VCaP (cell line): Measurements from ENCODE around the gene SYNGR1.

ENCODE experiments used
- H3K27ac ChIP-seq: fragments of 450-650 bp; 2 replicates; pipeline ENCODE4 v1.5.1; 2017
- TF ChIP-seq, protein P1 (sequence below): fragments of 450-650 bp; conservative IDR thresholded peaks from 2 replicates; pipeline ENCODE4 v1.5.1; 2017; ENCODE audit warnings: mild to moderate bottlenecking, moderate library complexity

SYNGR1 gene, protein sequence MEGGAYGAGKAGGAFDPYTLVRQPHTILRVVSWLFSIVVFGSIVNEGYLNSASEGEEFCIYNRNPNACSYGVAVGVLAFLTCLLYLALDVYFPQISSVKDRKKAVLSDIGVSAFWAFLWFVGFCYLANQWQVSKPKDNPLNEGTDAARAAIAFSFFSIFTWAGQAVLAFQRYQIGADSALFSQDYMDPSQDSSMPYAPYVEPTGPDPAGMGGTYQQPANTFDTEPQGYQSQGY

DNA sequence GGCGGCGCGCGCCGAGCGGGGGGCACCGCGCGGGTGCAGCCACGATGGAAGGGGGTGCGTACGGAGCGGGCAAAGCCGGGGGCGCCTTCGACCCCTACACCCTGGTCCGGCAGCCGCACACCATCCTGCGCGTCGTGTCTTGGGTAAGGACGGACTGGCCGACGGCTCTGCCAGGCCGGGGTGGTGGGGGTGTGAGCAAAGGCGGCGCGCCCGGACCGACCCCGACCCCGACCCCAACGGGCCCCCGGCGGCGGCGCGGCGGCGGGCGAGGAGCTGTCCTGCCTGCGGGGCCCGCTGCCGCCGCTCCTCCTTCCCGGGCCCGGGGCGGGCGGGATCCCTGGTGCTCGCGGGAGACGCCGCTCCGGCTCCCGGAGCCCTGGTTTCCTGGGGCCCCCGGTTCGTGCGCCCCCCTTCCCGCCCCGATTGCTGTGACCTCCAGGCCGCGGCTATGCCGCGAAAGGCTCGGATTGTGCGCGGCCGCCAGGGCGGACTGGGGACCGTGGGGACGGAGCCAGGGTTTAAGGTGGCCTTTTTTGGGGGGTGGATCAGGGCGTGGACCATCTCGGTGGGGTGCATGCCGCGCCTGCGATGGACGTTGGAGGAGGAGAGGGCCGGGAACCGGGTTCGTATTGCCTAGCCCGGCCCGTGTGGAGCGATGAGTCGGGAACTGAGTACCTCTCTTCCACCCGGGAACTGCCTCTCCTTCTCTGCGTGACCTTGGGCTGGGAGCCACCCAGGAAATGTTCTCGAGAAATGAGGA, at the start of gene SYNGR1:
Gene SYNGR1, plus strand, starts transcription at position 25 of the 760 bp plus-strand sequence. Its CDS starts 20 bp downstream, at position 45.
- peak within 1 kb of the TSS; percentile 61; the same call in 1 of the 2 replicates for H3K27ac ChIP-seq
- TF ChIP-seq, protein P1, sequence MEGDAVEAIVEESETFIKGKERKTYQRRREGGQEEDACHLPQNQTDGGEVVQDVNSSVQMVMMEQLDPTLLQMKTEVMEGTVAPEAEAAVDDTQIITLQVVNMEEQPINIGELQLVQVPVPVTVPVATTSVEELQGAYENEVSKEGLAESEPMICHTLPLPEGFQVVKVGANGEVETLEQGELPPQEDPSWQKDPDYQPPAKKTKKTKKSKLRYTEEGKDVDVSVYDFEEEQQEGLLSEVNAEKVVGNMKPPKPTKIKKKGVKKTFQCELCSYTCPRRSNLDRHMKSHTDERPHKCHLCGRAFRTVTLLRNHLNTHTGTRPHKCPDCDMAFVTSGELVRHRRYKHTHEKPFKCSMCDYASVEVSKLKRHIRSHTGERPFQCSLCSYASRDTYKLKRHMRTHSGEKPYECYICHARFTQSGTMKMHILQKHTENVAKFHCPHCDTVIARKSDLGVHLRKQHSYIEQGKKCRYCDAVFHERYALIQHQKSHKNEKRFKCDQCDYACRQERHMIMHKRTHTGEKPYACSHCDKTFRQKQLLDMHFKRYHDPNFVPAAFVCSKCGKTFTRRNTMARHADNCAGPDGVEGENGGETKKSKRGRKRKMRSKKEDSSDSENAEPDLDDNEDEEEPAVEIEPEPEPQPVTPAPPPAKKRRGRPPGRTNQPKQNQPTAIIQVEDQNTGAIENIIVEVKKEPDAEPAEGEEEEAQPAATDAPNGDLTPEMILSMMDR: 0 out of 2 replicates have a peak, but pooled peaks have one; percentile 9

DNA sequence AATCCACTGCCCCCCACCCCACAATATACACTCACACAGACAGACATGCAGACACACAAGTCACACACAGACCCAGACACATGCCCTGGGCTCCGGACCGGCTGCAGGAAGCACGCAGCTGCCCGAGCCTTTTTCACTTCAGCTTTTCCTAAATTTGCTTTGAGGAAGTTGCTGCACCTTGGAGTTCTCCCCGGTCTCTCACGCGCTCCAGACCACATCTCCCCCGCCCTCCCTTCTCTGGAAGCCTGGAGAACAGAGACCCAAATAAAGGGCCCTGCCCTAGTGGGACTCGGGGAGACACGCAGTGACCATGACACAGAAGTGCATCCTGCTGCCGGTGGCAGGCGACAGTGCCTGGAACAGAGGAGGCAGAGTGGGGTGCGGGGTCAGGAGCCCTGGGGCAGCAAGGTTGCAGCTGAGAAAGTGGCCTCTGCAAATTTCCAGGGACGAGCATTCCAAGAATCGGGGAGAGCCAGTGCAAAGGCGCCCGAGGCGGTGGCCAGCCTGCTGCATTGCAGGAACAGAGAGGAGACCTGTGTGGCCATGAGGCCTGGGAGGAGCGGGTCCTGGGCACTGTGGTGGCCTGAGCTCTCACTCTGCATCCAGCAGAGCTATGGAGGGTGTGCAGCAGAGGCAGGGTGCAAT, 49.5 kb upstream of the SYNGR1 start:
- TF ChIP-seq, protein P1: no peak
- H3K27ac ChIP-seq: no peak overlapping the region

DNA sequence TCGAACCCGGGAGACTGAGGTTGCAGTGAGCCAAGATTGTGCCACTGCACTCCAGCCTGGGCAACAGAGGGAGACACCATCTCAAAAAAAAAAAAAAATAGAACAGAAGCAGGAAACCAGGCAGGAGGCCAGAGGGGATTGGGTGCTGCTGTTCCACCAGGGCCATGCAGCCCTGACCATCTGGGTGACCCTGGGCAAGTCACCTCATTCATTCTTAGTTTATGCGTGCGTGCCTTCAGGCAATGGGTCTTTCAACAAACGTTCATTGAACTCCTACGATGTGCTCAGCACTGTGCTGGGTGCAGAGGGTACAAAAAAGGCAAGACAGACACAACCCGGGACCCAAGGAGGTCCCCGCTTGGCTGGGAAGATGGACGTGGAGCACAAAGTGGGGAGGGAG, 48.7 kb upstream of the SYNGR1 start:
- no peak overlapping the region for H3K27ac ChIP-seq
- TF ChIP-seq, protein P1: no peak

DNA sequence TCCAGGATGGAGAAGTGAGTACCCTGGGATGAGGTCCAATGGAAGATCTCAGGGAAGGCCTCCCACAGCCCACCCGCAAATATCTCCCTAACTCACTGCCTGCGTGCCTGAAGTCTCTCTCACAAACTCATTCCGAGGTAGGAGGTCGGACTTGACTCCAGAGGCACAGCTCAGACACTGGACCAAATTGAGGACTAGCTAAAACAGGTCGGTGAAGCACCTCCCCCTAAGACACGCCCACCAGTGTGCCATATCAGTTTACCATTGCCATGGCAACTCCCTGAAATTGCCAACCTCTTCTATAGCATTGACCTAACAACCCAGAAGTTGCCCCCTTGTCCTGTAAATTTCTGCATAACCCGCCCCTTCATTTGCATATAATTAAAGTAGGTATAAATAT, 47.9 kb upstream of the SYNGR1 start:
- TF ChIP-seq, protein P1: no peak
- H3K27ac ChIP-seq: no peak overlapping the region

DNA sequence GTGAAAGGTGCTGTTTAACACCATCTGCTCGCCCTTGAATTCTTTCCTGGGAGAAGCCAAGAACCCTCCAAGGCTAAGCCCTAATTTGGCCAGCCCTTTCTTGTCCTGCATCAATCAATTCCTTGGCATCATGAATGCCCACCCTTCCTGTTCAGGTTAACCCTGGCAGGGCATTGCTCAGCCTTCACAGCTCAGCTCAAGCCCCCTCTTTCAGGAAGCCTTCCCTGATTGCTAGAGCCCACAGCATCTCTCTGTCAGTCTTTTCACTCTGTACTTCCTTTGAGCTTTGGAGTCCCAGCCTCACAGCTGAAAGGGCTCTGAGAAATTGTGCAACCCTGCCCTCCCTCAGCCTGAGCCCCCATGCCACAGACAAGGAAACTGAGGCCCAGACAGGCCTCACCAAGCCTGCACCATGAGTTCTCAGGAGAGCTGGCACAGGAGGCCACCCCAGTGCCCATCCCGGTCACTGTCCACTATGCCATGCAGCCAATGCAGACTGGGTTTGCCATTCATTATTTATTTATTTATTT, 47.3 kb upstream of the SYNGR1 start:
- TF ChIP-seq, protein P1: no peak
- no peak overlapping the region for H3K27ac ChIP-seq

DNA sequence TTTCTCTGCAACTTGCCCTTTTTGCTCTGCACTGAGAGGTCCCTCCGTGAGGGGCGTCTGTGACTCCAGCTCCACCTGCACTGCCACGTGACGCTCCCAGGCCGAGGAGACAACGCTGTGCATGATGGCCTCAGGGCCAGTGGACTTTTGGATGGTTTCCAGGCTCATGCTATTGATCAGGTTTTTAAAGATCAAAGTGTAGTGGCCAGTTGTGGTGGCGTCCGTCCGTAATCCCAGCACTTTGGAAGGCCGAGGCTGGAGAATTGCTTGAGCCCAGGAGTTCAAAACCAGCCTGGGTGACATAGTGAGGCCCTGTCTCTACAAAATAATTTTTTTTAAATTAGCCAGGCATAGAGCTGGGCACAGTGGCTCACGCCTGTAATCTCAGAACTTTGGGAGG, 46.4 kb upstream of the SYNGR1 start:
- TF ChIP-seq, protein P1: no peak
- no peak overlapping the region for H3K27ac ChIP-seq
